ENCODE data around the gene RIPK3. TPM values are rescaled to one million over a fixed set of nuclear protein-coding genes. Genes with fewer than 3 reads are reported as not detected.

Gene RIPK3
- polyA plus RNA-seq, 4 donors = 2.6 to 4.4 (median 3.5) TPM

GRCh38 chr14:24308342-24309124 lies 31.3 kb downstream of the RIPK3 start:
- no peak for DNase-seq (ENCODE audit: low read depth in 4 of 4, low spot score in 2 of 4)

DNA sequence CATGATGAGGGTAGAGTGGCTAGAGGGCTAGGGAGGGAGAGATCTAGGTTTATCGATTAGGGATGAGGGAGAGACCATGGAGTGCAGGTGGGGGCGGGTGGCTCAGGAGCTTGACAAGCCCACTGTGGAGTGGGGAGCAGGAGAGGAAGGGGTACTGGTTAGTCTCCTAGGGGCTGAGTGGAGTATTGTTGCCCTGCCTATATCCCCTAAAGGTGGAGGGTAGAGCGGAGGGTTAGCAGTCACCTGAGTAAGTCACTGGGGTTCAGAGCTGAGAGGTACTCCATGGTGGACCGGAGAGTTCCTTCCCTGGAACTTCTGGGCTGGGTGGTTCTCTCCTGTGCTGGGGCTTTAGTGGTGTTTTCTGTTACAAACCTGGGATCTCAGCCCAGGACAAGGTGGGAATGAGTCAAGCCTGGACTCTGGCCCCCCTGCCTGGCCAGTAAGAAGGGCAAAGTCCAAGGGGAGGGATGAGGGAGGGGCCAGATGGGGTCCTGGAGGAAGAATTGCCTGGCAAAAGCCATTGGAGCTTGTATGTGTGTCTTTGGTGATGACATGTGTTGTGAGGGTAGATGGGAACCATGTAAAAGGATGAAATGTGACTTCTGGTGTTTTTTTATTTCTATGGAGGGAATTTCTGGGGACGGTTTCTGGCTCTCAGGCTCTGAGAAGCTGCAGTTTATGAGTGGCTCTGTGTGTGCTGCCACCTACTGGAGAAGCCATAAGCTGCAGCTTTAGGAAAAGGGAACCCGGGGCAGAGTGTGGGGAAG lies 32.0 kb downstream of the RIPK3 start, which contains the start of gene CIDEB:
Gene CIDEB (minus strand): TSS at position 403 of the 767 bp plus-strand sequence. CDS start 119 bp downstream, at position 284.
- DNase-seq (ENCODE audit: low read depth in 4 of 4, low spot score in 2 of 4) = no peak

DNA sequence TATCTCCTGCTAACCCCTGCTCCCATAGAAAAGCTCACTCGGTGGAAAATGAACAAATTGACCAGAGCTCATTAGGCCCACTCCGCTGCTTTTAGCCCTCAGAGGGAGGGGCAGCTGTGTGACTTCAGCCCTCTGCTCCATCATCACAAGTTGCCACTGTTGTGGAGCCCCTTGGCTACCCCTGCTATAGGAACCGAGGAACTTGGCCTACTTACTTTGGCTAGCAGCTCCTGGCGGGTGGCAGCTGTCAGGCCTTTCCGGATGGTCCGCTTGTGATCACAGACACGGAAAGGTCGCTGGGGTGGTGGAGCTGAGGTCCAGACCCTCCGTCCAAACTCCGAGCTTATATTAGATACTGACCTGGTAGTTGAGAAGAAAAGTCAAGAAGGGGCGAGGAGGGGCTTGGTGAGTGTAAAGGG lies 32.6 kb downstream of the RIPK3 start:
- no peak for DNase-seq (ENCODE audit: low read depth in 4 of 4, low spot score in 2 of 4)

DNA sequence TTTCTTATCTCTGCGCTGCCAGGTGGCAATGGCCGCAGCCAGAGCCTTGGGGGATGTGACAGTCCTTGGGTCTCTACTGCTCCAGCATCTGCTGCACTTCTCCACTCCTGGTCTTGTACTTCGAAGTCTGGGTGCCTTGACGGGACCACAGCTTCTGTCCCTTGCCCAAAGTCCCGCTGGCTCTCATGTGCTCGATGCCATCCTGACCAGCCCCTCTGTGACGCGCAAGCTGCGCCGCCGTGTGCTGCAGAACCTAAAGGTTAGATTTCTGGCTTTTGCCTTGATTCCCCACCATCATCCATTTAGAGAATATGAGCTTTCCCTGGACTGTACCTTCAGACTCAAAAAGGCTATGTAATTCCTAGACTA lies 35.8 kb downstream of the RIPK3 start:
- DNase-seq (ENCODE audit: low read depth in 4 of 4, low spot score in 2 of 4) = no peak

GRCh38 chr14:24300326-24300980 lies 39.3 kb downstream of the RIPK3 start:
- no peak for DNase-seq (ENCODE audit: low read depth in 4 of 4, low spot score in 2 of 4)

DNA sequence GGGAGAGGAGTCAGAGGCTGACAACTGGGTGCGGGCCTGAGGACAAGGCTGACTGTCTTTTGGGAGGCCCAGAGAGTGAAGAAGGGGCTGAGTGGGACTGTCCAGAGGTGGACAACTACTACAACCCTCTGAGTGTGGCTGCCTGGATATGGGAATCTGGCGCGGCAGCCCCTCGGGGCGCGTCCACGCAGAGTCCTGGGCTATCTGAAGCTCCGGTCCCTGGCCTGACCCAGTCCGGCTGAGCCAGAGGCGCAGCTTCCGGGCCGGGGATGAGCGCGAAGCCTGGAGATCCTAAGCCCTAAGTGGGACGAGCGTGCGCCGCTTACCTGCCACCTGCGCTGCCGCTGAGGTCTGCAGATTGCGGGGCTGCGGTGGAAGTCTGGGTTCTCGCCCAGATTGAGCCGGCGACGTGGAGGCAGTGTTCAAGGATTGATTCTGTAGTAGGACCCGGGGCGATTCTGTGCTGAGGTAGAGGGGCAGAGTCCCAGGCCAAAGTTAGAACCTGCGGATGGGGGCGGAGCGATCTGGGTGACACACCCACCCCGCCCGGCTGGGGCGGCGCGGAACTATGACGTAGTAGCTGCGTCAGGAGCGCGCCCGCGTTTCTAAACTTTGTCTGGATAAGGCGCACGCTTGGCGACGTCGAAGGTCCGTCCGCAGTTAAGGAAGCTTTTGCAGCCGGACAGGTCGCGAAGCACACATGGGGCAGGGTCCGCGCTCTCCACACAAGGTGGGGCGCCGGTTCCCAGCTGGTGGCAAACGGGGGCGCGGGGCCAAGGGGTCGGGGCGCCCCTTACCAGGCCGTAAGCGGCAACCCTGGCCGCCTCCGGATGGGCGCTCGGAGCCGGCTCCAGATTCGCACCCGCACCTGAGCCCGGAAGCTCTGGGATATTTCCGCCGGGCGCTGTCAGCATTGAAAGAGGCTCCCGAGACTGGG lies 40.3 kb downstream of the RIPK3 start, which contains the start of the genes DHRS1 and NOP9:
Gene DHRS1 (minus strand): TSS at position 526 of the 937 bp plus-strand sequence. CDS start 674 bp downstream, outside the sequence.
Gene NOP9 (plus strand): TSS at position 596 of the 937 bp plus-strand sequence. CDS start 105 bp downstream, at position 701.
- peak; percentile 59 to 87 (median 84) for DNase-seq (ENCODE audit: low read depth in 4 of 4, low spot score in 2 of 4)

DNA sequence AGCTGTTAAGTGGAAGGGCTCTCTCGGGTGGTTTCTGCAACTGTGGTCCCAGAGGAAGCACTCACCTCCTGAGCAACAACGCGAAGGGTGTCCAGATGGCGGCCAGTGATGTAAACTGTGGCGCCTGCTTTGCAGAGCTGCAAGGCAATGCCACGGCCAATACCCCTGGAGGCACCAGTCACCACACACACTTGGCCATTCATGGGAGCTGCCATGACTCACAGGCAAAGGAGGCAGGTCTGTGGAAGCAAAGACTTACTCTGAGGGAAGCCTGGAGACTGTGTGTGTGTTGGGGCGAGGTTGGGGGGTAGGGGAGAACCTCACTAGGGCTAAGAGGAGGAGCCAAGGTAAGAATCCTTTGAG lies 40.9 kb downstream of the RIPK3 start:
- DNase-seq (ENCODE audit: low read depth in 4 of 4, low spot score in 2 of 4) = no peak

DNA sequence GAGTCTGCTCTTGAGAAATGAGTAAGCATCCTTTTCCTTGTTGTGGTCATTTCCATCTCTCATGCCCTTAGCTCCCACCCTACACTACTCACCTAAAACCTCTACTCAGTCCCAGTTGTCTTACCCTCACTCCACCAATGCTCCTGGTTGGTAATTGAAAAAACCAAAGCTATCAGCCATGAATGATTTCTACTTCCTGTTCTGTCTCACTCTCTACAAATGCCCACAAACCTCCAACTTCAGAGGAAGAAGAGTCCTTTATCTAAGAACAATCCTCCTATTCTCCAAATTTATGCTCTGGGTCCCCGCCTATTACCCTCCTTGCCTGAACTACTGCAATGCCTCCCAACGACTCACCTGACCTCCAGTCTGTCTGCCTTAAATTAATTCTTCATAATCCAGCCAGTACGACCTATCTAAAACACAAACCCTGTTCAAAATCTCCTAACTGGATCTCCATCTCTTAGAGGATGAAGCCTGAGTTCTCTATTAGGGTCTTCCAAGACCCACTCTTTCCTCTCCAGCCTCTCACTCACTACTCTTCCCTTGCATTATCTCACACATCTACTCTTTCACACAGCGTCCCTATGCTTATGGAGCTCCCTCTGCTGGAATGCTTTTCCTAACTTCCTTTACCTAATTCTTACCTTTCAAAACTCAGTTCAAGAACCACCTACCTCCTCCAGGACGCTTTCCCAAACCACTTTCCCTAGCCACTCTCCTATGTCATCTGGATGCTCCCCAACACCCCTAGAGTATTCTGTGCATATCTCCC lies 42.4 kb downstream of the RIPK3 start:
- DNase-seq (ENCODE audit: low read depth in 4 of 4, low spot score in 2 of 4) = no peak

DNA sequence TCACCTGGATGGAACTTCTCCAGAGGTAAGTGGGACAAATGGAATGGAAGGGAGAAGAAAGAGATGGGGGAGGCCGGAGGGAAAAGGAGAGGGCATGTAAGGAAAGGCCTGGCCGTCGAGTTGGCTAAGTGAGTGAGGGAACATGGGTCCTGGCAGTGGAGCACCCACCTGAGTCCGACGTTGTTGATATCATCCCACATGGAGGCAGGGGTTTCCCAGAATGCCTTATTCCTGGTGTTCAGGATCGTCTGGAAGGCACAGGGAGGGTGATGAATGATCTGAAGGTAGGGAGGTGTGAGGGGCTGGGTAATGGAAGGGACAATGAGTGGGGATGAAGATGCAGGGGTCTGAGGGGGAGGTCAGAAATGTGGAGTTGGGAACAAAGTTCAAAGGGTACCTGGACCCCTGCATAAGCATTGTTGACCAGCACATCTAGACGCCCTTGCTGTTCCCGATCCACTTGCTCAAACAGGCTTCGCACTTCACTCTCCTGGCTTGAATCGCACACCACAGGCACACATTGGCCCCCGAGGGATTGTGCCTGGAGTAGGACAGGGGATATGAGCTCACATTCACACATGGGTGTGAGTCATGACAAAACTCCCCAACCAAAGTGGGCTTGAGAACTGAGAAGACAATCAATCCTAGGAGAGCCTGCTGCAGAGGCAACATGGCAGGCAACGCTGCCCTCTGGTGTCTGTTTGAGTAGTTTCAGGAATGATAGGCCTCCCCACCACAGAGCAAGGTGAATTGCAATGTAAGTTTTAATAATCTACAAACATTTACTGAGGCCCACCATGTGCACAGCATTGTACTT lies 43.2 kb downstream of the RIPK3 start:
- DNase-seq (ENCODE audit: low read depth in 4 of 4, low spot score in 2 of 4) = no peak

GRCh38 chr14:24293525-24293924 lies 46.3 kb downstream of the RIPK3 start:
- no peak for DNase-seq (ENCODE audit: low read depth in 4 of 4, low spot score in 2 of 4)

GRCh38 chr14:24292118-24292807 lies 47.5 kb downstream of the RIPK3 start:
- no peak for DNase-seq (ENCODE audit: low read depth in 4 of 4, low spot score in 2 of 4)

- no peak for DNase-seq (ENCODE audit: low read depth in 4 of 4, low spot score in 2 of 4)
Observed at GRCh38 chr14:24291446-24292117, 48.2 kb downstream of the RIPK3 start.

DNA sequence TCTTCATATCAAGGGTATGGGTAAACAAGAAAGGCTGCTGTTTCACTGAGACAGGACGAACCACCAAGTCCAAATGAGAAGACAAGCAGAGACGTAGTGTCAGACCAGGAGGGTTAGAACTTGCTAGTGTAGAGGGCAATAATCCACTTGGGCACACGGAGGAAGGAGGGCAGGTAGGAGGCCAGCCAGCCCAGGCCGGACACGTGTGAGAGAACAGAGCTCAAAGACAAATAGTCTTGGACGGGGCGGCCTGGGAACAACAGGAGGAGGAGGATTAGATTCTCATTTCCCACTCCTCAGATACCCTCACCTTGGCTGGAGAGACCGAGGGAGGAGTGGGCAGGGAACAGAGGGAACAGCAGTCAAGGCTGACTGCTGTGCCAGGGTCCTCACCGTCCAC lies 49.0 kb downstream of the RIPK3 start:
- DNase-seq (ENCODE audit: low read depth in 4 of 4, low spot score in 2 of 4) = no peak

DNA sequence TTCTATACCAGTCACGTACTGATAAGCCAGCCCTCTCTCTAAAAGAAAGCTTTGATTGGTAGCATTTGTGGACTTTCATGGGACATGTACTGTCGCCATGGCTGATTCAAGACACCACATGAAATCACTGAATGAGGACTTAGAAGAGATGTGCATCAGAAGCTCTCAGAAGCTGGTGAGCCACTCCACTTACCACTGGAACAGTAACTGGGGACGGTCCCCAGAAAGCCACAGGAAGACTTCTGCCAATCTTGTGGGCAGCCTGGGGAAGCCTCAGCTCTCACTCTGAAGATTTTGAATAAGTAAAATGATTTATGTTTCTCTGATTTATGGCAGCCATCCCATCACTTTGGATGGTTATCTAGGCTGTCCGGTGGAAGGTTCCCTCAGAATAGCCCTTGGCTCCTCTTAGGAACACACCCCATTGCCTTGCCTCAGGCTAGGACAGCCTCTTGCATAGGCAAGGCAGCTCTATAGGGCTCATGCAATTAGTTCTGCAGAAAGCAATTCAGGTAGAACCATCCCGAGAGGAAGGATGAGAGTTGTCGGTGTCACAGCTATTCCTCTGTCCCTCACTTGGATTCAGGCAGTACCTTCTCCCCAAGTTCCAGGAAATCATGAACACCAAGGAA lies 50.0 kb downstream of the RIPK3 start:
- no peak for DNase-seq (ENCODE audit: low read depth in 4 of 4, low spot score in 2 of 4)

GRCh38 chr14:24286996-24287395 lies 52.8 kb downstream of the RIPK3 start:
- no peak for DNase-seq (ENCODE audit: low read depth in 4 of 4, low spot score in 2 of 4)
